ENCODE measurements around the gene SNAI3. TPM values are rescaled to one million over a fixed set of nuclear protein-coding genes. Genes with fewer than 3 reads are reported as not detected.

Gene SNAI3
- total and polyA plus RNA-seq, 2 donors (not counting 1 experiment from before 2014, with no cell fraction given), result 6.5 to 8.8 TPM

DNA sequence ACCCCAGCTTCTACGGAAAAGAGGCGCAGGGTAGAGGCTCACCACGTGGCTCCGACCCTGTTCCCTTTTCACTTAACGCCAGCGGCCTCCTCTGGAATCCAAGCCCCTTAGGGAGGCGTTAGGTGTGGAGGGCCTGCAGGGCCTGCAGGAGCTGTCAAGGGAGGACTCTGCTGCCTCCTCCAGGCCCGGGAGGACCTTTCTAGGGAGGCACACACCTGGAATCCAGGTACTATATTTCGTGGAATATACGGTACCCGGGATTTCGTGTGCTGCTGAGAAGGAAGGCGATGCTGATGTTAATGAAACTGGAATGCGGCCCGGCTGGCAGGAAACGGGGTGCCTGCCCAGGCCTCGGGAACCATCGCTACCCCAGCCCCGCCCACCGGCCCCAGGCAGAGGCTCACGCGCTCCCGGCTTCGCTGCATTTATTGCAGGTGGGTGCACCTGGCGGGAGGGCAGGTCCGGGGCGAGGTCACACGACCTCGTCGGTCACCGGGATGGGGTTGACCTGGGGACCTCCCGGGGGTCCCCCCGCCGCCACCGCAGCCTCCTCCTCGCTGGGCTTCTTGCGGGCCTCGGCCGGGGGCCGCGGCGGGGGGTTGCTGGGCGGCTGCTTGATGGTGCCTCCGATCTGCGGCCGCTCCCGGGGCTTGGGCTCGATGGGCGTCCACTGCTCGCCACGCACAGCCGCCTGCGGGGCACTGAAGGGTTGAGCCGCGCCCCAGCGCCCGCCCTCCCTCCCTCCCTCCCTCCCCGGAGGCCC, 43.2 kb downstream of the SNAI3 start:
- Histone ChIP-seq H3K36me3 (replicated peaks in 1 of 2; ENCODE audit: control extremely low read depth in 1 of 2, control insufficient read depth in 1 of 2, extremely low read depth in 1 of 2, insufficient read depth in 2 of 2, low read length in 1 of 2) (peaks cover 0 to 54% of the 10 kb centered on the region in 2 experiments), H3K4me2 (replicated peaks; ENCODE audit: low read depth, low read length, poor library complexity, severe bottlenecking) (no peak overlapping the region), H3K4me3 (ENCODE audit: control extremely low read depth in 1 of 5, extremely low read depth in 1 of 5, insufficient read depth in 1 of 5, low read depth in 2 of 5, low read length in 4 of 5) (no peak overlapping the region), H3K79me2 (ENCODE audit: control insufficient read depth, insufficient read depth, low read length) (peaks cover 50% of the 10 kb centered on the region), H4K20me1 (ENCODE audit: control insufficient read depth, insufficient read depth, low read length, poor library complexity, severe bottlenecking) (peaks cover 98% of the 10 kb centered on the region), H3K9ac (ENCODE audit: low read length) (no peak overlapping the region), H2AFZ (ENCODE audit: insufficient read depth, low read depth, low read length, poor library complexity, severe bottlenecking) (no peak overlapping the region), H3K4me1 (ENCODE audit: control insufficient read depth in 2 of 2, insufficient read depth in 2 of 2, low read length in 2 of 2) (peaks cover 50 to 67% of the 10 kb centered on the region in 2 donors), H3K27me3 (replicated peaks in 1 of 4; ENCODE audit: control extremely low read depth in 1 of 4, control insufficient read depth in 3 of 4, insufficient read depth in 4 of 4, low read length in 3 of 4) (peaks cover 0 to 8% (median 0%) of the 10 kb centered on the region in 4 experiments), H3K9me3 (ENCODE audit: control extremely low read depth in 1 of 3, control insufficient read depth in 2 of 3, insufficient read depth in 1 of 3, low read length in 2 of 3) (peaks cover 0 to 26% (median 0%) of the 10 kb centered on the region in 3 donors), H3K27ac (ENCODE audit: low read length in 2 of 2) (no peak overlapping the region)
- WGBS (ENCODE audit: insufficient coverage), result 96% methylated on average over 35 of the region's 58 CpGs
- no peak for TF ChIP-seq EZH2 (IDR thresholded peaks at IDR 0.05; ENCODE audit: borderline replicate concordance, insufficient read depth, low read depth, low read length, poor library complexity, severe bottlenecking)
- TF ChIP-seq, protein P1, sequence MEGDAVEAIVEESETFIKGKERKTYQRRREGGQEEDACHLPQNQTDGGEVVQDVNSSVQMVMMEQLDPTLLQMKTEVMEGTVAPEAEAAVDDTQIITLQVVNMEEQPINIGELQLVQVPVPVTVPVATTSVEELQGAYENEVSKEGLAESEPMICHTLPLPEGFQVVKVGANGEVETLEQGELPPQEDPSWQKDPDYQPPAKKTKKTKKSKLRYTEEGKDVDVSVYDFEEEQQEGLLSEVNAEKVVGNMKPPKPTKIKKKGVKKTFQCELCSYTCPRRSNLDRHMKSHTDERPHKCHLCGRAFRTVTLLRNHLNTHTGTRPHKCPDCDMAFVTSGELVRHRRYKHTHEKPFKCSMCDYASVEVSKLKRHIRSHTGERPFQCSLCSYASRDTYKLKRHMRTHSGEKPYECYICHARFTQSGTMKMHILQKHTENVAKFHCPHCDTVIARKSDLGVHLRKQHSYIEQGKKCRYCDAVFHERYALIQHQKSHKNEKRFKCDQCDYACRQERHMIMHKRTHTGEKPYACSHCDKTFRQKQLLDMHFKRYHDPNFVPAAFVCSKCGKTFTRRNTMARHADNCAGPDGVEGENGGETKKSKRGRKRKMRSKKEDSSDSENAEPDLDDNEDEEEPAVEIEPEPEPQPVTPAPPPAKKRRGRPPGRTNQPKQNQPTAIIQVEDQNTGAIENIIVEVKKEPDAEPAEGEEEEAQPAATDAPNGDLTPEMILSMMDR (IDR thresholded peaks at IDR 0.05), result no peak
- ChIA-PET POLR2A (interaction anchor here (0.6 to 1.5 kb wide), 2 partner anchors 10 to 51 kb away, joined by 3 read pairs; no protein-coding TSS in a partner anchor), CTCF (no interaction called here)
- no peak for DNase-seq
- no peaks in the 10 kb centered on the region for H3K9me3 Mint-ChIP-seq (ENCODE audit: insufficient read depth)
- ATAC-seq (ENCODE audit: low read depth), result no peak
- H3K4me1 Mint-ChIP-seq, result peaks cover 76% of the 10 kb centered on the region
- H3K4me3 Mint-ChIP-seq, result no peak overlapping the region
- intact Hi-C loops (cut with micrococcal nuclease), result no loop called here
- no peaks in the 10 kb centered on the region for H3K27me3 Mint-ChIP-seq
- H3K27ac Mint-ChIP-seq, result no peak overlapping the region

All from B cell (primary cell).